ENCODE data around the gene HES4.

DNA sequence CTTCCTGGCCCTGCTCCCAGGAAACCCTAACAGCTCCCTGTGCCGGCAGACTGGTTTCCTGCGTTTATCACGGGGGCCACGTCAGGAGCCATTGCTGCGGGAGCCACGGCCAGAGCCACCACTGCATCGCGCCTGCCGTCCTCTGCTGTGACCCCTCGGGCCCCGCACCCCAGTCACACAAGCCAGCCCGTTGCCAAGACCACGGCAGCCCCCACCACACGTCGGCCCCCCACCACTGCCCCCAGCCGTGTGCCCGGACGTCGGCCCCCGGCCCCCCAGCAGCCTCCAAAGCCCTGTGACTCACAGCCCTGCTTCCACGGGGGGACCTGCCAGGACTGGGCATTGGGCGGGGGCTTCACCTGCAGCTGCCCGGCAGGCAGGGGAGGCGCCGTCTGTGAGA is 48.1 kb upstream of the HES4 start:
- TF ChIP-seq EZH2phosphoT487 (IDR thresholded peaks at IDR 0.05; ENCODE audit: borderline replicate concordance) (no peak), YY1 (IDR thresholded peaks at IDR 0.05; ENCODE audit: extremely low read depth, insufficient replicate concordance, low read depth, low read length) (no peak), ZNF274 (IDR thresholded peaks at IDR 0.05; ENCODE audit: low read depth, low read length) (no peak), EZH2 (IDR thresholded peaks at IDR 0.05) (no peak), POLR2A (IDR thresholded peaks at IDR 0.05; ENCODE audit: borderline replicate concordance, extremely low read depth, insufficient read depth, insufficient read length) (no peak), CBX3 (IDR thresholded peaks at IDR 0.05; ENCODE audit: low read depth) (no peak)
- TF ChIP-seq, protein P1, sequence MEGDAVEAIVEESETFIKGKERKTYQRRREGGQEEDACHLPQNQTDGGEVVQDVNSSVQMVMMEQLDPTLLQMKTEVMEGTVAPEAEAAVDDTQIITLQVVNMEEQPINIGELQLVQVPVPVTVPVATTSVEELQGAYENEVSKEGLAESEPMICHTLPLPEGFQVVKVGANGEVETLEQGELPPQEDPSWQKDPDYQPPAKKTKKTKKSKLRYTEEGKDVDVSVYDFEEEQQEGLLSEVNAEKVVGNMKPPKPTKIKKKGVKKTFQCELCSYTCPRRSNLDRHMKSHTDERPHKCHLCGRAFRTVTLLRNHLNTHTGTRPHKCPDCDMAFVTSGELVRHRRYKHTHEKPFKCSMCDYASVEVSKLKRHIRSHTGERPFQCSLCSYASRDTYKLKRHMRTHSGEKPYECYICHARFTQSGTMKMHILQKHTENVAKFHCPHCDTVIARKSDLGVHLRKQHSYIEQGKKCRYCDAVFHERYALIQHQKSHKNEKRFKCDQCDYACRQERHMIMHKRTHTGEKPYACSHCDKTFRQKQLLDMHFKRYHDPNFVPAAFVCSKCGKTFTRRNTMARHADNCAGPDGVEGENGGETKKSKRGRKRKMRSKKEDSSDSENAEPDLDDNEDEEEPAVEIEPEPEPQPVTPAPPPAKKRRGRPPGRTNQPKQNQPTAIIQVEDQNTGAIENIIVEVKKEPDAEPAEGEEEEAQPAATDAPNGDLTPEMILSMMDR (IDR thresholded peaks at IDR 0.05 in 2 of 3, conservative IDR thresholded peaks at IDR 0.05 in 1 of 3; ENCODE audit: borderline replicate concordance in 1 of 3, insufficient read depth in 1 of 3, low read depth in 2 of 3, low read length in 2 of 3) = no peak
- TF ChIP-seq, protein P2, sequence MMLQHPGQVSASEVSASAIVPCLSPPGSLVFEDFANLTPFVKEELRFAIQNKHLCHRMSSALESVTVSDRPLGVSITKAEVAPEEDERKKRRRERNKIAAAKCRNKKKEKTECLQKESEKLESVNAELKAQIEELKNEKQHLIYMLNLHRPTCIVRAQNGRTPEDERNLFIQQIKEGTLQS (IDR thresholded peaks at IDR 0.05) = no peak

Data from HCT116 (cell line).